GM10248 (cell line): ENCODE measurements around the gene MRAP2.
"Not testable (repeated sequence)": the region's sequence is repeated elsewhere in the genome, so short reads cannot be mapped to it uniquely, and the experiment has no call there.

ENCODE experiments used
- CTCF ChIA-PET: fragments of 300-600 bp; sonication (Branson Sonifier 250); formaldehyde crosslinking; extraction: SDS; loops from one replicate; lab custom pipeline; 2021; ENCODE audit warnings: antibody characterized with exemption; lab: Yijun Ruan, JAX
- POLR2A ChIA-PET: fragments of 350-650 bp; sonication (Branson Sonifier 250); formaldehyde crosslinking; extraction: SDS; loops from one replicate; lab custom pipeline; 2020; ENCODE audit warnings: antibody characterized with exemption; lab: Yijun Ruan, JAX
- DNase-seq: peaks from one replicate; pipeline ENCODE4 v3.0.0; 2012; ENCODE audit errors: extremely low spot score
- CTCF ChIP-seq: IDR thresholded peaks from 2 replicates; pipeline ENCODE4 v1.5.1; 2012; ENCODE audit warnings: mild to moderate bottlenecking, low read depth; ENCODE audit errors: extremely low read depth, missing control alignments, control extremely low read depth

The MRAP2 gene

GRCh38 chr6:84081222-84081621 lies 47.6 kb downstream of the MRAP2 start:
- CTCF ChIA-PET = no interaction called here
- POLR2A ChIA-PET = no interaction called here
- no peak for DNase-seq
- no peak for TF ChIP-seq CTCF

GRCh38 chr6:84082689-84083265 lies 49.2 kb downstream of the MRAP2 start:
- CTCF ChIA-PET = interaction anchor here (1.3 kb wide), 1 partner anchor 10 kb away, joined by 3 read pairs; no protein-coding TSS in a partner anchor
- POLR2A ChIA-PET = no interaction called here
- TF ChIP-seq CTCF = no peak
- DNase-seq = no peak

- POLR2A ChIA-PET, CTCF ChIA-PET, DNase-seq: not testable (repeated sequence)
Measured at GRCh38 chr6:84084705-84085104, 51.1 kb downstream of the MRAP2 start.

- no peak for TF ChIP-seq CTCF
- ChIA-PET CTCF (interaction anchor here (1.5 kb wide), 1 partner anchor 11 kb away, joined by 3 read pairs; no protein-coding TSS in a partner anchor), POLR2A (no interaction called here)
- no peak for DNase-seq
Measured at GRCh38 chr6:84086056-84086455, 52.5 kb downstream of the MRAP2 start.

- no peak for DNase-seq
- CTCF ChIA-PET = interaction anchor here (1.5 kb wide), 1 partner anchor 10 kb away, joined by 3 read pairs; no protein-coding TSS in a partner anchor
- no peak for TF ChIP-seq CTCF
- POLR2A ChIA-PET = no interaction called here
Measured at GRCh38 chr6:84086545-84087429, 53.2 kb downstream of the MRAP2 start.

GRCh38 chr6:84089081-84089480 lies 55.5 kb downstream of the MRAP2 start:
- DNase-seq = no peak
- no peak for TF ChIP-seq CTCF
- ChIA-PET CTCF (interaction anchor here (0.8 kb wide), 1 partner anchor 27 kb away, joined by 3 read pairs; no protein-coding TSS in a partner anchor), POLR2A (no interaction called here)

- no peak for DNase-seq
- CTCF ChIA-PET = interaction anchor here (0.8 to 1.8 kb wide), 2 partner anchors 28 to 38 kb away, joined by 3 to 4 read pairs; no protein-coding TSS in a partner anchor
- POLR2A ChIA-PET = no interaction called here
- no peak for TF ChIP-seq CTCF
Measured at GRCh38 chr6:84089552-84089951, 56.0 kb downstream of the MRAP2 start.
